Erythroblast (primary cell): ENCODE data around the gene STK40.

Experiments used
- GATA1 ChIP-seq: IDR thresholded peaks from 2 replicates; pipeline ENCODE4 v1.6.1; 2011; ENCODE audit warnings: low read depth, mild to moderate bottlenecking, control low read depth, low read length, moderate library complexity
- POLR2A ChIP-seq: IDR thresholded peaks from 2 replicates; pipeline ENCODE4 v1.6.1; 2011; ENCODE audit warnings: mild to moderate bottlenecking, low read length

DNA sequence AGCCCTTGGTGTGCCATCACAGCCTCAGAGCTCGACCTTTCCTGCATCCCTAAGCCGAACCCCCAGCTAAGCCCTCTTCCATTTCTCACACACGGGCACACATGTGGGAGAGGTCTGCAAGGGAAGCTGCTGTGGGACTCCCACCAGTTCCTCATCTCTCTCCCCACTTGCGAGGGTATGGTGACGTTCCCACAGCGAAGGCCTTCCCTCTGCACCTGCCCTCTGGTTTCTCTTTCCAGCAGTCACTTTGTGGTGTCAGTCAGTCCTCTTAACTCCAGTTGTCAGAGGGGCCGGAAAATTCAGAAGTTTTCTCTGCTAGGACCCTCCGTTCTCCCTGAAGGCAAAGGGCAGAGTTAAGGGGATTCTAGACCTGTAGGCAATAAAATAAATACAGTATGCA lies 5.5 kb upstream of the STK40 start:
- TF ChIP-seq POLR2A (no peak), GATA1 (no peak)
